ENCODE measurements around the gene TENM4.

TENM4 gene

GRCh38 chr11:78921509-78921908, 519.3 kb downstream of the TENM4 start:
- DNase-seq (ENCODE audit: low read depth, low spot score), result no peak
- POLR2A ChIA-PET, result no interaction called here
- no peak for TF ChIP-seq CTCF (IDR thresholded peaks at IDR 0.05; ENCODE audit: insufficient read depth, low read length, missing control alignments)

GRCh38 chr11:78920329-78920728, 520.5 kb downstream of the TENM4 start:
- CTCF ChIA-PET, result interaction anchor here (1.6 kb wide), 1 partner anchor 123 kb away, joined by 3 read pairs; no protein-coding TSS in a partner anchor
- TF ChIP-seq CTCF (IDR thresholded peaks at IDR 0.05; ENCODE audit: insufficient read depth, low read length, missing control alignments), result no peak
- POLR2A ChIA-PET, result no interaction called here
- no peak overlapping the region for H3K4me3 ChIP-seq (ENCODE audit: low read depth, low read length)
- DNase-seq (ENCODE audit: low read depth, low spot score), result no peak

More at GRCh38 chr11:78921509-78921908, 519.3 kb downstream of the TENM4 start:
- no peak overlapping the region for H3K4me3 ChIP-seq (ENCODE audit: low read depth, low read length)
- CTCF ChIA-PET, result no interaction called here

- TF ChIP-seq CTCF (IDR thresholded peaks at IDR 0.05; ENCODE audit: insufficient read depth, low read length, missing control alignments), result no peak
- no peak overlapping the region for H3K4me3 ChIP-seq (ENCODE audit: low read depth, low read length)
- ChIA-PET POLR2A (no interaction called here), CTCF (interaction anchor here (0.7 to 2.2 kb wide), 4 partner anchors 10 to 271 kb away, joined by 3 to 16 read pairs (median 4); no protein-coding TSS in a partner anchor)
- DNase-seq (ENCODE audit: low read depth, low spot score), result no peak
Observed at GRCh38 chr11:78916759-78917158, 524.1 kb downstream of the TENM4 start.

GRCh38 chr11:78914503-78914902, 526.3 kb downstream of the TENM4 start:
- ChIA-PET POLR2A (no interaction called here), CTCF (interaction anchor here (1.2 to 1.4 kb wide), 2 partner anchors 116 to 269 kb away, joined by 3 to 5 read pairs; no protein-coding TSS in a partner anchor)
- no peak for DNase-seq (ENCODE audit: low read depth, low spot score)
- no peak overlapping the region for H3K4me3 ChIP-seq (ENCODE audit: low read depth, low read length)
- no peak for TF ChIP-seq CTCF (IDR thresholded peaks at IDR 0.05; ENCODE audit: insufficient read depth, low read length, missing control alignments)

- POLR2A ChIA-PET, result no interaction called here
- H3K4me3 ChIP-seq (ENCODE audit: low read depth, low read length), result no peak overlapping the region
- no peak for DNase-seq (ENCODE audit: low read depth, low spot score)
- CTCF ChIA-PET, result interaction anchor here (1.4 kb wide), 1 partner anchor 114 kb away, joined by 3 read pairs; no protein-coding TSS in a partner anchor
- no peak for TF ChIP-seq CTCF (IDR thresholded peaks at IDR 0.05; ENCODE audit: insufficient read depth, low read length, missing control alignments)
Observed at GRCh38 chr11:78912778-78913177, 528.1 kb downstream of the TENM4 start.

- TF ChIP-seq CTCF (IDR thresholded peaks at IDR 0.05; ENCODE audit: insufficient read depth, low read length, missing control alignments), result no peak
- no peak overlapping the region for H3K4me3 ChIP-seq (ENCODE audit: low read depth, low read length)
- DNase-seq (ENCODE audit: low read depth, low spot score), result no peak
- POLR2A ChIA-PET, result no interaction called here
- CTCF ChIA-PET, result interaction anchor here (0.9 kb wide), 1 partner anchor 220 kb away, joined by 3 read pairs; no protein-coding TSS in a partner anchor
Observed at GRCh38 chr11:78910322-78910721, 530.5 kb downstream of the TENM4 start.
